H54 (cell line): ENCODE results near the gene SPOCK2.

Experiments
- DNase-seq: peaks from one replicate; pipeline ENCODE4 v3.0.0; 2011; ENCODE audit warnings: low spot score, mixed read lengths; ENCODE audit not compliant: insufficient read length
- FAIRE-seq: peaks from 3 replicates; lab custom pipeline; 2011; peaks lifted over from hg19 to GRCh38; lab: Jason Lieb, UNC
- POLR2A ChIP-seq: IDR thresholded peaks from 2 replicates; pipeline ENCODE4 v1.6.1; 2011; ENCODE audit warnings: low read depth, mild to moderate bottlenecking, low read length

SPOCK2 gene

GRCh38 chr10:72026278-72027111, 61.9 kb downstream of the SPOCK2 start:
- DNase-seq (peak; percentile 74), FAIRE-seq (peak; percentile 55)
- TF ChIP-seq POLR2A: no peak

GRCh38 chr10:72025832-72026231, 62.5 kb downstream of the SPOCK2 start:
- no peak for TF ChIP-seq POLR2A
- FAIRE-seq (no peak), DNase-seq (no peak)

- DNase-seq (no peak), FAIRE-seq (no peak)
- TF ChIP-seq POLR2A: no peak
Measured at GRCh38 chr10:72025400-72025799, 63.0 kb downstream of the SPOCK2 start.

GRCh38 chr10:72024596-72024995, 63.8 kb downstream of the SPOCK2 start:
- no peak for TF ChIP-seq POLR2A
- DNase-seq (no peak), FAIRE-seq (no peak)

- no peak for TF ChIP-seq POLR2A
- FAIRE-seq: no peak
- no peak for DNase-seq
Measured at GRCh38 chr10:72022228-72022627, 66.1 kb downstream of the SPOCK2 start.

- DNase-seq (no peak), FAIRE-seq (no peak)
- no peak for TF ChIP-seq POLR2A
Measured at GRCh38 chr10:72020914-72021809, 67.2 kb downstream of the SPOCK2 start.

- FAIRE-seq (no peak), DNase-seq (no peak)
- TF ChIP-seq POLR2A: no peak
Measured at GRCh38 chr10:72019085-72019876, 69.1 kb downstream of the SPOCK2 start.

- no peak for DNase-seq
- no peak for FAIRE-seq
- no peak for TF ChIP-seq POLR2A
Measured at GRCh38 chr10:72016608-72017300, 71.6 kb downstream of the SPOCK2 start.

- FAIRE-seq (no peak), DNase-seq (no peak)
- no peak for TF ChIP-seq POLR2A
Measured at GRCh38 chr10:72015841-72016240, 72.5 kb downstream of the SPOCK2 start.

GRCh38 chr10:72014785-72015480, 73.4 kb downstream of the SPOCK2 start:
- DNase-seq (no peak), FAIRE-seq (no peak)

GRCh38 chr10:72014197-72014596, 74.2 kb downstream of the SPOCK2 start:
- no peak for DNase-seq
- TF ChIP-seq POLR2A: no peak
- FAIRE-seq: no peak

More at GRCh38 chr10:72014785-72015480, 73.4 kb downstream of the SPOCK2 start:
- TF ChIP-seq POLR2A: no peak

GRCh38 chr10:72013202-72013945, 75.0 kb downstream of the SPOCK2 start:
- DNase-seq (no peak), FAIRE-seq (no peak)
- TF ChIP-seq POLR2A: no peak
